Astrocyte (in vitro differentiated cells and primary cell): ENCODE data around the gene MAPK12. TPM values are rescaled to one million over a fixed set of nuclear protein-coding genes. Genes with fewer than 3 reads are reported as not detected.
A peak's percentile ranks its signal among the peaks of the same experiment; 100 is the strongest.

ENCODE experiments used
- DNase-seq: peaks from one replicate; pipeline ENCODE4 v3.0.0-alpha.2; 2010; ENCODE audit warnings: low read depth
- FAIRE-seq: peaks from 2 replicates; lab custom pipeline; 2011; peaks lifted over from hg19 to GRCh38; lab: Jason Lieb, UNC
- H2AFZ ChIP-seq: 2 replicates; pipeline ENCODE4 v1.6.0; 2012; ENCODE audit warnings: low read depth, low read length, inconsistent platforms
- H3K27ac ChIP-seq: 2 replicates; pipeline ENCODE4 v1.5.1; 2011; ENCODE audit warnings: low read depth, low read length, inconsistent platforms
- H3K27me3 ChIP-seq: 2 replicates; pipeline ENCODE4 v1.6.0; 2011; ENCODE audit warnings: low read length, inconsistent platforms; ENCODE audit not compliant: insufficient read depth
- H3K36me3 ChIP-seq: 2 replicates; pipeline ENCODE4 v1.5.1; 2011; ENCODE audit warnings: low read length, inconsistent platforms; ENCODE audit not compliant: insufficient read depth
- H3K4me1 ChIP-seq: 2 replicates; pipeline ENCODE4 v1.5.1; 2011; ENCODE audit warnings: low read length, inconsistent platforms; ENCODE audit not compliant: insufficient read depth
- H3K4me2 ChIP-seq: 2 replicates; pipeline ENCODE4 v1.6.0; 2012; ENCODE audit warnings: low read length, inconsistent platforms
- H3K4me3 ChIP-seq: 2 replicates; pipeline ENCODE4 v1.5.1; 2011; ENCODE audit warnings: low read depth, mild to moderate bottlenecking, low read length, inconsistent platforms; ENCODE audit not compliant: insufficient read depth
- H3K79me2 ChIP-seq: 2 replicates; pipeline ENCODE4 v1.6.0; 2012; ENCODE audit warnings: mild to moderate bottlenecking, low read length, inconsistent platforms; ENCODE audit not compliant: insufficient read depth
- H3K9ac ChIP-seq: 2 replicates; pipeline ENCODE4 v1.6.0; 2012; ENCODE audit warnings: mild to moderate bottlenecking, low read length, inconsistent platforms
- H3K9me3 ChIP-seq: 2 replicates; pipeline ENCODE4 v1.5.1; 2012; ENCODE audit warnings: low read depth, mild to moderate bottlenecking, low read length, inconsistent platforms; ENCODE audit not compliant: insufficient read depth
- H4K20me1 ChIP-seq: 2 replicates; pipeline ENCODE4 v1.6.0; 2012; ENCODE audit warnings: low read length, inconsistent platforms; ENCODE audit not compliant: insufficient read depth
- H3K27ac Mint-ChIP-seq: one replicate; pipeline ENCODE4 v1.8.0; 2021; ENCODE audit warnings: mild to moderate bottlenecking, mixed read lengths; ENCODE audit not compliant: unreplicated experiment
- H3K27me3 Mint-ChIP-seq: one replicate; pipeline ENCODE4 v1.8.0; 2021; ENCODE audit warnings: low read depth, mixed read lengths; ENCODE audit not compliant: unreplicated experiment
- H3K36me3 Mint-ChIP-seq: one replicate; pipeline ENCODE4 v1.8.0; 2021; ENCODE audit warnings: low read depth, mixed read lengths; ENCODE audit not compliant: unreplicated experiment
- H3K4me1 Mint-ChIP-seq: one replicate; pipeline ENCODE4 v1.8.0; 2021; ENCODE audit warnings: low read depth, mixed read lengths; ENCODE audit not compliant: unreplicated experiment
- H3K4me3 Mint-ChIP-seq: one replicate; pipeline ENCODE4 v1.8.0; 2021; ENCODE audit warnings: mild to moderate bottlenecking, moderate library complexity, mixed read lengths; ENCODE audit not compliant: unreplicated experiment
- H3K9me3 Mint-ChIP-seq: one replicate; pipeline ENCODE4 v1.8.0; 2021; ENCODE audit warnings: mild to moderate bottlenecking, mixed read lengths; ENCODE audit not compliant: unreplicated experiment
- CTCF ChIP-seq: IDR thresholded peaks from 2 replicates; pipeline ENCODE4 v1.5.1; 2011; ENCODE audit warnings: low read depth, mild to moderate bottlenecking, inconsistent platforms, low read length, moderate library complexity; ENCODE audit not compliant: insufficient read depth
- EZH2 ChIP-seq: IDR thresholded peaks from 2 replicates; pipeline ENCODE4 v1.6.1; 2012; ENCODE audit warnings: mild to moderate bottlenecking, low read length, inconsistent platforms; ENCODE audit not compliant: insufficient read depth
- total RNA-seq: library from RNA; stranded (reverse); gene quantifications from 2 replicates; pipeline ENCODE4 v1.2.1, GENCODE V29; 2021

Gene MAPK12
- total RNA-seq, 1 donor from 2014 or later, result 36.4 TPM

- no peak overlapping the region for H3K4me2 ChIP-seq
- no peaks in the 10 kb centered on the region for H3K27me3 ChIP-seq
- H3K27me3 Mint-ChIP-seq, result no peaks in the 10 kb centered on the region
- FAIRE-seq (no peak), DNase-seq (no peak)
- no peaks in the 10 kb centered on the region for H3K9me3 Mint-ChIP-seq
- H3K79me2 ChIP-seq, result peaks cover 21% of the 10 kb centered on the region
- H3K36me3 ChIP-seq, result peaks cover 8% of the 10 kb centered on the region
- H2AFZ ChIP-seq, result no peak overlapping the region
- no peak overlapping the region for H3K27ac Mint-ChIP-seq
- no peak overlapping the region for H3K9ac ChIP-seq
- peaks cover 2% of the 10 kb centered on the region for H3K4me1 Mint-ChIP-seq
- peaks cover 63% of the 10 kb centered on the region for H4K20me1 ChIP-seq
- H3K36me3 Mint-ChIP-seq, result peaks cover 8% of the 10 kb centered on the region
- TF ChIP-seq CTCF (no peak), EZH2 (no peak)
- H3K4me1 ChIP-seq, result no peaks in the 10 kb centered on the region
- no peak overlapping the region for H3K4me3 Mint-ChIP-seq
- H3K9me3 ChIP-seq, result no peaks in the 10 kb centered on the region
- no peak overlapping the region for H3K27ac ChIP-seq
- H3K4me3 ChIP-seq, result no peak overlapping the region
Observed at GRCh38 chr22:50218153-50218995, 43.1 kb downstream of the MAPK12 start.

GRCh38 chr22:50217543-50218152 is 43.8 kb downstream of the MAPK12 start:
- H3K9me3 Mint-ChIP-seq, result no peaks in the 10 kb centered on the region
- H4K20me1 ChIP-seq, result peaks cover 63% of the 10 kb centered on the region
- H3K27ac Mint-ChIP-seq, result peak overlapping the region; percentile 69
- no peak overlapping the region for H3K9ac ChIP-seq
- no peak overlapping the region for H3K4me3 Mint-ChIP-seq
- TF ChIP-seq EZH2, result no peak
- TF ChIP-seq CTCF, result no peak
- no peak for DNase-seq
- no peaks in the 10 kb centered on the region for H3K27me3 Mint-ChIP-seq
- H3K36me3 ChIP-seq, result peaks cover 8% of the 10 kb centered on the region
- peaks cover 9% of the 10 kb centered on the region for H3K36me3 Mint-ChIP-seq
- no peaks in the 10 kb centered on the region for H3K4me1 Mint-ChIP-seq
- no peak for FAIRE-seq
- H2AFZ ChIP-seq, result no peak overlapping the region
- H3K27ac ChIP-seq, result no peak overlapping the region
- H3K79me2 ChIP-seq, result peaks cover 29% of the 10 kb centered on the region
- H3K4me3 ChIP-seq, result no peak overlapping the region
- H3K9me3 ChIP-seq, result no peaks in the 10 kb centered on the region
- H3K4me1 ChIP-seq, result no peaks in the 10 kb centered on the region
- no peak overlapping the region for H3K4me2 ChIP-seq
- H3K27me3 ChIP-seq, result no peaks in the 10 kb centered on the region
